ENCODE data around the gene CHMP1A. TPM values are rescaled to one million over a fixed set of nuclear protein-coding genes. Genes with fewer than 3 reads are reported as not detected.
"Not testable (repeated sequence)": the region's sequence is repeated elsewhere in the genome, so short reads cannot be mapped to it uniquely, and the experiment has no call there.

The CHMP1A gene
- total and polyA plus RNA-seq, 2 experiments from 2014 or later, result 42.3 to 81.9 TPM

DNA sequence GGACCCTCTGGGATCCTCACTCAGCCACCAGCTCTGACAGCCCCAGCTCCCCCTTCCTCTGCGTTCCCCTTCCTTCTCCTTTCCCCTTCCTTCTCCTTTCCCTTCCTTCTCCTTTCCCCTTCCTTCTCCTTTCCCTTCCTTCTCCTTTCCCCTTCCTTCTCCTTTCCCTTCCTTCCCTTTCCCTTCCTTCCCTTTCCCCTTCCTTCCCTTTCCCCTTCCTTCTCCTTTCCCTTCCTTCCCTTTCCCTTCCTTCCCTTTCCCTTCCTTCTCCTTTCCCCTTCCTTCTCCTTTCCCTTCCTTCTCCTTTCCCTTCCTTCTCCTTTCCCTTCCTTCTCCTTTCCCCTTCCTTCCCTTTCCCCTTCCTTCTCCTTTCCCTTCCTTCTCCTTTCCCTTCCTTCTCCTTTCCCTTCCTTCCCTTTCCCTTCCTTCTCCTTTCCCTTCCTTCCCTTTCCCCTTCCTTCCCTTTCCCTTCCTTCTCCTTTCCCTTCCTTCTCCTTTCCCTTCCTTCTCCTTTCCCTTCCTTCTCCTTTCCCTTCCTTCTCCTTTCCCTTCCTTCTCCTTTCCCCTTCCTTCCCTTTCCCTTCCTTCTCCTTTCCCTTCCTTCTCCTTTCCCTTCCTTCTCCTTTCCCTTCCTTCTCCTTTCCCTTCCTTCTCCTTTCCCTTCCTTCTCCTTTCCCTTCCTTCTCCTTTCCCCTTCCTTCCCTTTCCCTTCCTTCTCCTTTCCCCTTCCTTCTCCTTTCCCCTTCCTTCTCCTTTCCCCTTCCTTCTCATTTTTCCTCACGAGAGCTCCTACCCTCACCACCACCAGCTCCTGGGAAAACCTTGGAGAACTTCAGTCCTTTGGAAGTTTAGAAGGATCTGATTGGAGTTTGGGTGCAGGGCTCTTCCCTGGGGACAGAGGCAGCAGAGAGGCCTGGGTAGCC, 22.8 kb downstream of the CHMP1A start:
- H4K20me1 ChIP-seq (replicated peaks; ENCODE audit: insufficient read depth); H3K4me2 ChIP-seq; H2AFZ ChIP-seq; H3K4me3 ChIP-seq; H3K4me3 Mint-ChIP-seq; H3K36me3 Mint-ChIP-seq (ENCODE audit: low read depth); H3K4me1 Mint-ChIP-seq; ATAC-seq; H3K27me3 ChIP-seq (ENCODE audit: insufficient read depth); H3K9me3 Mint-ChIP-seq; H3K79me2 ChIP-seq (replicated peaks; ENCODE audit: insufficient read depth); H3K27ac Mint-ChIP-seq; H3K36me3 ChIP-seq (ENCODE audit: insufficient read depth); H3K9me2 ChIP-seq (ENCODE audit: insufficient read depth); H3K27ac ChIP-seq (ENCODE audit: low read depth); H3F3A ChIP-seq (replicated peaks; ENCODE audit: low read depth); DNase-seq (ENCODE audit: low spot score); H3K4me1 ChIP-seq (ENCODE audit: insufficient read depth): not testable (repeated sequence)
- H3K27me3 Mint-ChIP-seq (ENCODE audit: insufficient read depth, low read depth, poor library complexity), result peaks cover 19% of the 10 kb centered on the region

DNA sequence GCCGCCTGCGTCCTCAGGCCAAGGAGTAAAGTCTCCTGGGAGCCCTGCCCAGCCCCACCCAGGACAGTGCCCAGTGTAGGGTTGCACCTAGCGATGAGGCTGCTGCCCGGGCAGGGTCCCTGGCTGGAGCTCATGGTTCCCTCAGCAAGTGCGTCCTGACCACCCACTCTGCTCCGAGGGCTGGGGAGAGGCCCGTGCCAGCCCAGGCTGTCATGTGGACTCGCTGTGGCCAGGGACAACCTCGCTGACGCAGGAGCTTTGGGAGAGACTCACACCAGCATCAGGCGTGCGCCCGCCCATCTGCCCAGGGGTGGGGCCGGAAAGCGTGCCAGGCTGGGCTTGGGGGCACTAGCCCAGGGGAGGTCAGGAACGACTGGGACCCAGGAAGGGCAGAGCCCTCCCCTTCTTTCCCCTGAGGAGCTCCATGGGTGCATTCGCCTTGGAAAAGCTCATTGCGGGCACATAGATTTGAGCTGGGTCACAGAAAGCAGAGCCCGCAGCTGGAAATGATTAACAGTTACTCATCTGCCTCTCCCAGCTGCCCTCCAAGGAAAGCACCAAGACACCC, 24.4 kb downstream of the CHMP1A start:
- H3K4me3 ChIP-seq, result no peak overlapping the region
- H3K79me2 ChIP-seq (replicated peaks; ENCODE audit: insufficient read depth), result no peaks in the 10 kb centered on the region
- Mint-ChIP-seq H3K27ac (no peak overlapping the region), H3K9me3 (no peaks in the 10 kb centered on the region), H3K36me3 (ENCODE audit: low read depth) (no peaks in the 10 kb centered on the region), H3K4me3 (no peak overlapping the region), H3K4me1 (no peaks in the 10 kb centered on the region), H3K27me3 (ENCODE audit: insufficient read depth, low read depth, poor library complexity) (peaks cover 17% of the 10 kb centered on the region)
- H4K20me1 ChIP-seq (replicated peaks; ENCODE audit: insufficient read depth), result no peaks in the 10 kb centered on the region
- no peak for DNase-seq (ENCODE audit: low spot score)
- no peaks in the 10 kb centered on the region for H3F3A ChIP-seq (replicated peaks; ENCODE audit: low read depth)
- no peak overlapping the region for H3K27ac ChIP-seq (ENCODE audit: low read depth)
- H3K4me2 ChIP-seq, result no peak overlapping the region
- peak; percentile 13; the same call in 2 of the 3 replicates for ATAC-seq
- H3K4me1 ChIP-seq (ENCODE audit: insufficient read depth), result no peaks in the 10 kb centered on the region
- H3K36me3 ChIP-seq (ENCODE audit: insufficient read depth), result no peaks in the 10 kb centered on the region
- TF ChIP-seq STAT1 (IDR thresholded peaks at IDR 0.05; ENCODE audit: unreplicated experiment), result no peak
- TF ChIP-seq, protein P1, sequence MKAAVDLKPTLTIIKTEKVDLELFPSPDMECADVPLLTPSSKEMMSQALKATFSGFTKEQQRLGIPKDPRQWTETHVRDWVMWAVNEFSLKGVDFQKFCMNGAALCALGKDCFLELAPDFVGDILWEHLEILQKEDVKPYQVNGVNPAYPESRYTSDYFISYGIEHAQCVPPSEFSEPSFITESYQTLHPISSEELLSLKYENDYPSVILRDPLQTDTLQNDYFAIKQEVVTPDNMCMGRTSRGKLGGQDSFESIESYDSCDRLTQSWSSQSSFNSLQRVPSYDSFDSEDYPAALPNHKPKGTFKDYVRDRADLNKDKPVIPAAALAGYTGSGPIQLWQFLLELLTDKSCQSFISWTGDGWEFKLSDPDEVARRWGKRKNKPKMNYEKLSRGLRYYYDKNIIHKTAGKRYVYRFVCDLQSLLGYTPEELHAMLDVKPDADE (IDR thresholded peaks at IDR 0.05), result no peak
- TF ChIP-seq ZNF331 (CRISPR knock-in tag; IDR thresholded peaks at IDR 0.05; ENCODE audit: low read depth), result no peak
- no peak for TF ChIP-seq CREB1 (CRISPR knock-in tag; IDR thresholded peaks at IDR 0.05; ENCODE audit: low read depth)
- TF ChIP-seq EZH2 (IDR thresholded peaks at IDR 0.05; ENCODE audit: low read depth, unreplicated experiment), result no peak
- TF ChIP-seq JUNB (IDR thresholded peaks at IDR 0.05; ENCODE audit: unreplicated experiment), result no peak
- TF ChIP-seq ZNF114 (CRISPR knock-in tag; IDR thresholded peaks at IDR 0.05), result no peak
- TF ChIP-seq NANOG (IDR thresholded peaks at IDR 0.05; ENCODE audit: borderline replicate concordance), result no peak
- TF ChIP-seq, protein P2, sequence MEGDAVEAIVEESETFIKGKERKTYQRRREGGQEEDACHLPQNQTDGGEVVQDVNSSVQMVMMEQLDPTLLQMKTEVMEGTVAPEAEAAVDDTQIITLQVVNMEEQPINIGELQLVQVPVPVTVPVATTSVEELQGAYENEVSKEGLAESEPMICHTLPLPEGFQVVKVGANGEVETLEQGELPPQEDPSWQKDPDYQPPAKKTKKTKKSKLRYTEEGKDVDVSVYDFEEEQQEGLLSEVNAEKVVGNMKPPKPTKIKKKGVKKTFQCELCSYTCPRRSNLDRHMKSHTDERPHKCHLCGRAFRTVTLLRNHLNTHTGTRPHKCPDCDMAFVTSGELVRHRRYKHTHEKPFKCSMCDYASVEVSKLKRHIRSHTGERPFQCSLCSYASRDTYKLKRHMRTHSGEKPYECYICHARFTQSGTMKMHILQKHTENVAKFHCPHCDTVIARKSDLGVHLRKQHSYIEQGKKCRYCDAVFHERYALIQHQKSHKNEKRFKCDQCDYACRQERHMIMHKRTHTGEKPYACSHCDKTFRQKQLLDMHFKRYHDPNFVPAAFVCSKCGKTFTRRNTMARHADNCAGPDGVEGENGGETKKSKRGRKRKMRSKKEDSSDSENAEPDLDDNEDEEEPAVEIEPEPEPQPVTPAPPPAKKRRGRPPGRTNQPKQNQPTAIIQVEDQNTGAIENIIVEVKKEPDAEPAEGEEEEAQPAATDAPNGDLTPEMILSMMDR (conservative IDR thresholded peaks at IDR 0.05; ENCODE audit: low read depth in 2 of 2), result no peak
- no peaks in the 10 kb centered on the region for H3K27me3 ChIP-seq (ENCODE audit: insufficient read depth)
- H3K9me2 ChIP-seq (ENCODE audit: insufficient read depth), result no peaks in the 10 kb centered on the region
- no peak overlapping the region for H2AFZ ChIP-seq

Data from GM23338 (cell line).